AG09319 (cell line): Measurements from ENCODE around the gene FGGY.

Experiments used
- DNase-seq: peaks from one replicate; pipeline ENCODE4 v3.0.0-alpha.2; 2010; ENCODE audit warnings: low read depth; ENCODE audit errors: extremely low read depth
- TF ChIP-seq, protein P1 (sequence below): IDR thresholded peaks from 2 replicates; pipeline ENCODE4 v1.5.1; 2011; ENCODE audit warnings: low read depth, mild to moderate bottlenecking, inconsistent platforms, low read length, moderate library complexity

FGGY gene

DNA sequence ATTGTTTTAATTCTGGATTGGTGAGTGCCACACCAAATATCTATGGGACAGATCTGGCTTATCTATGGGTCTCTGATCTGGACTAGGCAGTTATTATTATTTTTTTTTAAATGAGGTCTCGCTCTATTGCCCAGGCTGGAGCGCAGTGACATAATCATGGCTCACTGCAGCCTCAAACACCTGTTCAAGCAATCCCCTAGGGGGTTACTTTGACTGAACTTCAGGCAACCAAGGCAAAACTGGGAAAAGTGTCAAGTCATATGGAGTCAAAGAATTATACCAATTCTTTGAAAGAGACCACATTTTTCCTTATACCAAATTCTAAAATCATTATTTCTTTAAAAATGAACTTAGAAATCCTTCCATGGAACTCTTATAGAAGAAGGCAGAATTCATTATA lies 388.8 kb downstream of the FGGY start:
- TF ChIP-seq, protein P1, sequence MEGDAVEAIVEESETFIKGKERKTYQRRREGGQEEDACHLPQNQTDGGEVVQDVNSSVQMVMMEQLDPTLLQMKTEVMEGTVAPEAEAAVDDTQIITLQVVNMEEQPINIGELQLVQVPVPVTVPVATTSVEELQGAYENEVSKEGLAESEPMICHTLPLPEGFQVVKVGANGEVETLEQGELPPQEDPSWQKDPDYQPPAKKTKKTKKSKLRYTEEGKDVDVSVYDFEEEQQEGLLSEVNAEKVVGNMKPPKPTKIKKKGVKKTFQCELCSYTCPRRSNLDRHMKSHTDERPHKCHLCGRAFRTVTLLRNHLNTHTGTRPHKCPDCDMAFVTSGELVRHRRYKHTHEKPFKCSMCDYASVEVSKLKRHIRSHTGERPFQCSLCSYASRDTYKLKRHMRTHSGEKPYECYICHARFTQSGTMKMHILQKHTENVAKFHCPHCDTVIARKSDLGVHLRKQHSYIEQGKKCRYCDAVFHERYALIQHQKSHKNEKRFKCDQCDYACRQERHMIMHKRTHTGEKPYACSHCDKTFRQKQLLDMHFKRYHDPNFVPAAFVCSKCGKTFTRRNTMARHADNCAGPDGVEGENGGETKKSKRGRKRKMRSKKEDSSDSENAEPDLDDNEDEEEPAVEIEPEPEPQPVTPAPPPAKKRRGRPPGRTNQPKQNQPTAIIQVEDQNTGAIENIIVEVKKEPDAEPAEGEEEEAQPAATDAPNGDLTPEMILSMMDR = no peak
- DNase-seq = no peak

- no peak for DNase-seq
- TF ChIP-seq, protein P1 = no peak
Measured at GRCh38 chr1:59686170-59686569, 389.3 kb downstream of the FGGY start.

DNA sequence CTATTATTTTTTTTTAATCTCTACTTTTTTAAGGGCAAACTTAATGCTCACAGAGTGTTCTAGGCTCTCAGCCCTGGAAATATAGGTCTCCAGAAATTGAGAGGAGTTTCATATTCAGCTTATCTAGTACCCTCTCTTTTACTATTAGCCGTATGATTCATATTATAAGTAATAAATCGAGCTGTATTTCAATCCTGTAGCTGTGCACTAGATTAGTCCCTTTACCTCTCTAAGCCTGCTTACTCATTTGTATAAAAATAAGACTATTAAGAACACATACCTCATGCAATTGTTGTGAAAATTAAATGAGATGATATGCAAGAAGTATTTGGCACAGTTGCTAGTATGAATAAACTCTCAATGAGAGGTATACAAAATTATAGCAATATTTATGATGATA lies 389.7 kb downstream of the FGGY start:
- no peak for DNase-seq
- TF ChIP-seq, protein P1 = no peak

GRCh38 chr1:59687081-59687480 lies 390.2 kb downstream of the FGGY start:
- TF ChIP-seq, protein P1 = no peak
- no peak for DNase-seq

DNA sequence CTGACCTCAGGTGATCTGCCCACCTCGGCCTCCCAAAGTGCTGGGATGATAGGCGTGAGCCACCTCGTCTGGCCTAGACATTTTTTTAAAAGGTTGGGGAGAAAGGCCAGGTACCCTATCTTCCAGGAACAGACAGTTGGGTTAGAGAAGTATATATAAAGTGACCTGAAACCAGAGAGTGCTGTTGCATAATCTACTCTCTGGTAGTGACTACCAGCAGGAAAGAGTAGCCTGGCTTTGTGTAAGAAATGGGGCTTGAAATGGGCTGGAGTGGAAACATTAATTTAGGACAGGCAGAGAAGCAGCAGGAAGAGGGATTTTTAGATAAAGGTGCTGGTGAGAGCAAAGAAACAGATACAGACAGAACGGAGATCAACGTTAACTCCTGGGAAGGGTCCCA lies 392.1 kb downstream of the FGGY start:
- TF ChIP-seq, protein P1 = no peak
- DNase-seq = no peak

GRCh38 chr1:59689730-59690129 lies 392.8 kb downstream of the FGGY start:
- TF ChIP-seq, protein P1 = no peak
- DNase-seq = no peak

DNA sequence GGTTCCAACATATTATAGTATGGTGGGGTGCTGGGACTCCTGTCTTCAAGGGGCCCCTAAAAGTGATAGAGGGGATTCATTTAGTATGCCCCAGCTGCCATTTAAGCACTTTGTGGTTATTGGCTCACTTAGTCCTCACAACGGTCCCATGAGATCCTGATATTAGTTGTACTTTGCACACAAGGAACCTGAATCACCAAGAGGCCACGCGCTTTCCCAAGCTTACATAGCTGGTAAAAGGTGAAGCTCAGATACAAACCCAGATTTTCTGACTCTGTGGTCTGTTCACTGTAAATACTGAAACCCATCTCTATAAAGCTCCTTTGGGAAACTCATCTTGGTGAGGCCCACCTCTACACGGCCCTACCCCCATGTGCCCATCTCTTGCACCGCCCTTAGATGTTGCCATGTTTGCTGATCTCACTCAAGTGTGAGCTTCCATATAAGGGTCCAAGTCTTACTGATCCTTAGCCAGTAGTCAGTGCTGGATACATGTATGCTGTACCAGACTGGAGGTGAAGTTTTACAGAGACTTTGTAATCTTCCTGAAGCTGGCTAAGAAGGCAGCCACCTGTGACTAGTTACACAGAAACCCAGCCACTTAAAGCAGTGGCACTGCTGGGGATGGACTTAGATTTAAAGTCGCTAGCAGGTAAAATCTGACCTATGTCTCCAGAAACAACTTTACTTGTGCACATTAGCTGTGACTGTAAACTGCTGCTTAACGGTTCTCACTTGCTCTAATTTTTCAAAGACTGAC lies 393.5 kb downstream of the FGGY start:
- no peak for DNase-seq
- TF ChIP-seq, protein P1 = no peak
